Fibroblast of pulmonary artery (primary cell): Measurements from ENCODE around the gene WFDC8.
A peak's percentile ranks its signal among the peaks of the same experiment; 100 is the strongest.

Source experiments
- DNase-seq: peaks from one replicate; pipeline ENCODE4 v3.0.0-alpha.2; 2010; ENCODE audit warnings: low read depth
- H3K4me3 ChIP-seq: replicated peaks from 2 replicates; pipeline ENCODE4 v1.5.1; 2011; ENCODE audit warnings: low read depth, mild to moderate bottlenecking, control low read depth, low read length, moderate library complexity
- TF ChIP-seq, protein P1 (sequence below): IDR thresholded peaks from 2 replicates; pipeline ENCODE4 v1.5.1; 2011; ENCODE audit warnings: mild to moderate bottlenecking, control low read depth, low read length, inconsistent platforms; ENCODE audit errors: missing control alignments

WFDC8 gene

DNA sequence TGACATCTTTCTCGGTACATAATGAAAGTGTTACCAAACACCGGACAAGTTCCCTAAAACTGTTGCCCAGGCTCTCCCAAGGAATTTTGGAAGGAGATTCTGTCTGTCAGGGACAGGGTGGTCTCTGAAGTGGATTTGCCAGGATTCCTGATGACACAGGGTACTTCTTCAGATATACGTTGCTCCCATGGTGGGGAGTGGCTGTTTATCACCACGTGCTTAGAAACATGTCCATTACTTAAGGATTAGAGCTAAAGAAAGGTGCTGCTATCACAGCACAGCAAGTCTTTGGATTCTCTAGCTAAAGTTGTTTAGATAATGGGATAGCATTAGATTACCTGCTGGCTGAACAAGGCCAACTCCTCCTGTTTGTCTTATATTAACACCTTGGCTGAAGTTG, 70.0 kb downstream of the WFDC8 start:
- H3K4me3 ChIP-seq = no peak overlapping the region
- TF ChIP-seq, protein P1, sequence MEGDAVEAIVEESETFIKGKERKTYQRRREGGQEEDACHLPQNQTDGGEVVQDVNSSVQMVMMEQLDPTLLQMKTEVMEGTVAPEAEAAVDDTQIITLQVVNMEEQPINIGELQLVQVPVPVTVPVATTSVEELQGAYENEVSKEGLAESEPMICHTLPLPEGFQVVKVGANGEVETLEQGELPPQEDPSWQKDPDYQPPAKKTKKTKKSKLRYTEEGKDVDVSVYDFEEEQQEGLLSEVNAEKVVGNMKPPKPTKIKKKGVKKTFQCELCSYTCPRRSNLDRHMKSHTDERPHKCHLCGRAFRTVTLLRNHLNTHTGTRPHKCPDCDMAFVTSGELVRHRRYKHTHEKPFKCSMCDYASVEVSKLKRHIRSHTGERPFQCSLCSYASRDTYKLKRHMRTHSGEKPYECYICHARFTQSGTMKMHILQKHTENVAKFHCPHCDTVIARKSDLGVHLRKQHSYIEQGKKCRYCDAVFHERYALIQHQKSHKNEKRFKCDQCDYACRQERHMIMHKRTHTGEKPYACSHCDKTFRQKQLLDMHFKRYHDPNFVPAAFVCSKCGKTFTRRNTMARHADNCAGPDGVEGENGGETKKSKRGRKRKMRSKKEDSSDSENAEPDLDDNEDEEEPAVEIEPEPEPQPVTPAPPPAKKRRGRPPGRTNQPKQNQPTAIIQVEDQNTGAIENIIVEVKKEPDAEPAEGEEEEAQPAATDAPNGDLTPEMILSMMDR = no peak

DNA sequence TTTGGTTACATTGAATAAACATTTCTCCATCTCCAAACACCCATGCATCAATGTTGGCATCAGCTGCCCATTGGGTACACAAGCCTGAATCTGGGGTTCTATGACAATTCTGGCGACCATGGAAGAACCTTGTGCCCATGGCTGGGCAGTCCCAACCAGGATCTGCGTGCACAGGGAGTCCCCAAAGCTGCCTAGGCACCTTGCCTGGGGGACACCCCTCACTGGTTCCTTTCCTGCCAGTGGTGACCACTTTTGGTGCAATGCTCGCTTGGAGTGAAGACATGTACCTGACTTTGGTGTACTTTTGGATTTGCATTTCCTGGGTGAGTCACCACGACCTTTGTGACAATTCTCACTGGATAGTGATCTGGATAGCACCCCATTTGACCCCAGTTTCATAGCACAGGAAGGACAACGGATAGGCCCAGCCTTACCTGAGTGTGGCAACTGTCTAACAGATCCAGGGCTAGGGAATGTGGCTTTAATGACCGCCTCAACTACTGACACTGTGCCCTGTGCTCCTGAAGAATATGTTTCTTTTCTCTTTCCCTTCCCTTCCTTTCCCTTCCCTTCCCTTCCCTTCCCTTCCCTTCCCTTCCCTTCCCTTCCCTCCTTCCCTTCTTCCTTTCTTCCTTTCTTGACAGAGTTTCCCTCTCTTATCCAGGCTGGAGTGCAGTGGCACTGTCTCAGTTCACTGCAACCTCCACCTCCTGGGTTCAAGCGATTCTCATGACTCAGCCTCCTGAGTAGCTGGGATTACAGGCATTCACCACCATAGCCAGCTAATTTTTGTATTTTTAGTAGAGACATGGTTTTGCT, 70.8 kb downstream of the WFDC8 start:
- TF ChIP-seq, protein P1 = no peak
- no peak for DNase-seq
- H3K4me3 ChIP-seq = no peak overlapping the region

More for the DNA sequence above, 70.0 kb downstream of the WFDC8 start:
- DNase-seq = no peak

DNA sequence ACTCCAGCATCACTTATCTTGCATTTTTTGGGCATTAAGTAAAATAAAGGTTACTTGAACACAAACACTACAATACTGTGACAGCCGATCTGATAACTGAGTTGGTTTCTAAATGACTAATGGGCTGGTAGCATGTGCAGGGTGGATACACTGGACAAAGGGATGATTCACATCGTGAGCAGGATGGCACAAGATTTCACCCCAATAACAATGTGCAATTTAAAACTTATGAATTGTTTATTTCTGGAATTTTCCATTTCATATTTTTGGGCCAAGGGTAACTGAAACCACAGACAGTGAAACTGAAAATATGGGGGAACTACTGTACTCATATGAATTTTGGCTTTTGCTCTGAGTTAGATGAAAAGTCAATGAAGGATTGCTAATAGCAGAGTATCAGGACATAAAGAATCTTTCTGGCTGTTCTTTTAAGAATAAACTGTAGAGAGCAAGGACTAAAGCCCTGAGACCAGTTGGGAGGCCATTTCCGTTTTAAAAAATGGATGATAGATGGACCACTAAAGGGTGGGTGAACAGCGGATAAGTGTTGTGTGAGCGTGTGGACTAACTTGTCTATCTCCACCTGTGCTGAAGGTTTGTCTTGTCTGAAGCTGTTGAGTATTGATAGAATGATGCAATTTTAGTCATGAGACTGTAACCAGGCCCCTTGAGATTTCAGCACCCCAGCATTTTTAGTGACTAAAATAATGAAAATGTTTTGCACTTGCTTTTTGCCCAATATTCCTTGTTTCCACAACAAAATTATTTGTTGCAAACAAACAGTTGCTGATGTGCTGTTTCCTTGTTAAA, 71.9 kb downstream of the WFDC8 start:
- no peak overlapping the region for H3K4me3 ChIP-seq
- TF ChIP-seq, protein P1 = no peak
- DNase-seq = peak; percentile 1

DNA sequence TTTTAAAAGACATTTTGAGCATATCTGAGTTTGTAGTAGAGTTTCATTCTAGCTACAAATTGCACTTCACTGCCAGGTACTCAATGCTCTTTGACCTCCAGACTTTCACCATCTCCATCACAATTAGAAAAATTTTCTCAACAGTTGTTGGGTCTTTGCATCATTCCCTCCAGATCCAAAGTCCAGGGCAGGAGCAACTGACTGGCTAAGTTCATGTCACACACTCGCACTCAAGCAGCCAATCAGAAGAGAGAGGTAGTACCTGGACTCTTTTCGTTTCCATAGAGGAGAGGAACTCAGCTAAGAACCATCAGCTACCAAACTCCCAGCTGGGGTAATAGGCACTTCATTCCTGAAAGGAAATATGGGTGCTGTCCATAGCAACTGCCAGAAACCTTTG, 72.7 kb downstream of the WFDC8 start:
- H3K4me3 ChIP-seq = no peak overlapping the region
- TF ChIP-seq, protein P1 = no peak
- DNase-seq = no peak

DNA sequence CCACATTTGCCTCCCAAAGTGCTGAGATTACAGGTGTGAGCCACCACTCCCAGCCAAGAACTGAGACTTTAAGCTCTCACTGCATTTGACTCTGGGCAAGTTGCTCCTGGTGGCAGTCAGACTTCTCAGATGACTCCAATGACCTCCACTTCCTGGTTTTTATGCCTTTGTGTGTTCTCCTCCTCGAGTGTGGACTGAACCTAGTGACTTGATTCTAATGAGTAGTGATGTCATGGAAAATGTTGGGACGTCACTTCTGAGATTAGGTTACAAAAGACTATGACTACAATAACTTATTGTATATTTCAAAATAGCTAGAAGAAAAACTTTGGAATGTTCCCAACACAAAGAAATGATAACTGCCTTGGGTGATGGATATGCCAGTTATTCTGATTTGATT, 75.7 kb downstream of the WFDC8 start:
- H3K4me3 ChIP-seq = no peak overlapping the region
- DNase-seq = no peak
- TF ChIP-seq, protein P1 = no peak

DNA sequence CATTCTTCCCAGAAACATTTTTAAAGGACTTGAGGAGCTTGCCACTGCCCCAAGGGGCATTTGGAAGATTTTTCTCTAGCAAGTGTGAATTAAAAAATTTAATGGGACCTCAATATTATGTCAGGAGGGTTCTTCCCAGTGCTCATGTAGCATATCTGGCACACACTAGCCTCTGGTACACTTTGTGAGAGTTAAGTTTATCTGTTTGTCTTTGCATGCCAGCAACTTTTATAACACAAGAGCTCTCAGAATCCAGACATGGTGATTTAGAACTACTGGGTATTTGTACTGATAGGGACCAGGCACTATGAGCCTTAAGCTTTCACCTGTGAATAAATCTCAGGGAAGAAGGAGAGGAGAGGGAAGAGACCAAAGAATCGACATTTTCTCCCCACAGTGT, 76.5 kb downstream of the WFDC8 start:
- H3K4me3 ChIP-seq = no peak overlapping the region
- TF ChIP-seq, protein P1 = no peak

More for the DNA sequence above, 76.5 kb downstream of the WFDC8 start:
- no peak for DNase-seq
